Tibial artery (tissue), 4 donors: Measurements from ENCODE around the gene ASIP.
"Not testable (repeated sequence)": the region's sequence is repeated elsewhere in the genome, so short reads cannot be mapped to it uniquely, and the experiment has no call there.

ENCODE experiments used
- DNase-seq, 2 donors: peaks; one replicate each; pipeline ENCODE4 v3.0.0-alpha.2; 2019
- H3K27ac ChIP-seq, 2 donors: fragments of 200-600 bp; sonication (generic) in 1 of 2; 1 replicate in 1 of 2; 2 replicates in 1 of 2; pipeline ENCODE4 v1.5.1; 2018 to 2019; ENCODE audit warnings: mild to moderate bottlenecking in 1 of 2
- H3K27me3 ChIP-seq, 2 donors: fragments of 200-600 bp; sonication (generic) in 1 of 2; one replicate each; pipeline versions ENCODE4 v1.5.1 to v1.6.0; 2016 to 2019
- H3K36me3 ChIP-seq, 3 donors: fragments of 200-600 bp; sonication (generic) in 2 of 3; one replicate each; pipeline ENCODE4 v1.5.1; 2016 to 2019; ENCODE audit warnings: mild to moderate bottlenecking in 2 of 3
- H3K4me1 ChIP-seq, 4 donors: fragments of 200-600 bp; sonication (generic) in 2 of 4; 1 replicate in 3 of 4; 2 replicates in 1 of 4; pipeline ENCODE4 v1.5.1; 2016 to 2019
- H3K4me3 ChIP-seq, 2 donors: fragments of 200-600 bp; sonication (generic) in 1 of 2; 1 replicate in 1 of 2; 2 replicates in 1 of 2; pipeline ENCODE4 v1.5.1; 2018 to 2019; ENCODE audit warnings: mild to moderate bottlenecking in 2 of 2
- H3K9me3 ChIP-seq, 3 donors: fragments of 200-600 bp; sonication (generic) in 1 of 3; one replicate each; pipeline ENCODE4 v1.5.1; 2016 to 2019
- CTCF ChIP-seq, 2 experiments: fragments of 200-600 bp in 1 of 2; fragments of 450-650 bp in 1 of 2; IDR thresholded peaks; one replicate each; pipeline ENCODE4 v1.5.1; 2017 to 2019; ENCODE audit warnings: antibody characterized with exemption in 2 of 2, mild to moderate bottlenecking in 1 of 2, moderate library complexity in 1 of 2
- intact Hi-C: fragments of 100-400 bp; cut with DNase I; formaldehyde crosslinking; loops from one replicate; pipeline ENCODE4 v1.15.0; 2023; ENCODE audit warnings: low total_unique reads

Gene ASIP

GRCh38 chr20:34254979-34255378 is 13.8 kb downstream of the ASIP start:
- Histone ChIP-seq H3K27me3 (no peaks in the 10 kb centered on the region), H3K27ac (no peak overlapping the region), H3K4me1 (no peaks in the 10 kb centered on the region), H3K9me3 (no peaks in the 10 kb centered on the region), H3K4me3 (no peak overlapping the region), H3K36me3 (no peaks in the 10 kb centered on the region)
- intact Hi-C loops: no loop called here
- TF ChIP-seq CTCF (IDR thresholded peaks at IDR 0.05): no peak
- no peak for DNase-seq

DNA sequence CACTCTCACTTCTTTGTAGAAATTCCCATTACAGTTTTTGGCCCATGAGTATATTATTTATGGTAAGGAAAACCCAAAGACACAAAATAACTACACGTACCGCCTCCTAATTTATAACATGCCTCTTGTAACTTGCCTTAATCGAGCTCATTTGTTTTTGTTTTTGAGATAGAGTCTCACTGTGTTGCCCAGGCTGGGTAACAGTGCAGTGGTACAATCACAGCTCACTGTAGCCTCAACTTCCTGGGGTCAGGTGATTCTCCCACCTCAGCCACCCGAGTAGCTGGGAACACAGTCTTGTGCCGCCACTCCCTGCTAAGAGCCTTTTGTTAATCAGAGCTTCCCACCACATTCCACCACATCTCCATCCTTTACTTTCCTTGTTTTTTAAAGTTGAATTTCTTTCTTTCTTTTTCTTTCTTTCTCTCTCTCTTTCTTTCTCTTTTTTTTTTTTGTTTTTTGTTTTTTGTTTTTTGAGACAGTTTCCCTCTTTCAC is 15.5 kb downstream of the ASIP start:
- no peak overlapping the region for H3K4me3 ChIP-seq
- intact Hi-C loops: no loop called here
- H3K36me3 ChIP-seq: no peaks in the 10 kb centered on the region
- no peak for TF ChIP-seq CTCF (IDR thresholded peaks at IDR 0.05)
- H3K4me1 ChIP-seq: no peaks in the 10 kb centered on the region
- H3K27ac ChIP-seq: no peak overlapping the region
- DNase-seq: no peak
- H3K9me3 ChIP-seq: no peaks in the 10 kb centered on the region
- H3K27me3 ChIP-seq: no peaks in the 10 kb centered on the region

GRCh38 chr20:34260208-34260942 is 19.2 kb downstream of the ASIP start:
- no peak overlapping the region for H3K4me3 ChIP-seq
- H3K9me3 ChIP-seq: no peaks in the 10 kb centered on the region
- TF ChIP-seq CTCF (IDR thresholded peaks at IDR 0.05): no peak
- H3K27ac ChIP-seq: no peak overlapping the region
- no peaks in the 10 kb centered on the region for H3K36me3 ChIP-seq
- no peaks in the 10 kb centered on the region for H3K4me1 ChIP-seq
- no peaks in the 10 kb centered on the region for H3K27me3 ChIP-seq
- intact Hi-C loops: no loop called here
- no peak for DNase-seq

GRCh38 chr20:34262488-34263288 is 21.5 kb downstream of the ASIP start:
- DNase-seq: no peak
- TF ChIP-seq CTCF (IDR thresholded peaks at IDR 0.05): no peak
- Histone ChIP-seq H3K36me3 (no peaks in the 10 kb centered on the region), H3K4me3 (no peak overlapping the region), H3K9me3 (no peaks in the 10 kb centered on the region), H3K27ac (no peak overlapping the region), H3K27me3 (no peaks in the 10 kb centered on the region), H3K4me1 (no peaks in the 10 kb centered on the region)
- intact Hi-C loops: no loop called here

GRCh38 chr20:34263468-34263867 is 22.2 kb downstream of the ASIP start:
- H3K36me3 ChIP-seq, DNase-seq, H3K4me3 ChIP-seq, H3K27me3 ChIP-seq, H3K27ac ChIP-seq, H3K4me1 ChIP-seq, H3K9me3 ChIP-seq, intact Hi-C loops: not testable (repeated sequence)

DNA sequence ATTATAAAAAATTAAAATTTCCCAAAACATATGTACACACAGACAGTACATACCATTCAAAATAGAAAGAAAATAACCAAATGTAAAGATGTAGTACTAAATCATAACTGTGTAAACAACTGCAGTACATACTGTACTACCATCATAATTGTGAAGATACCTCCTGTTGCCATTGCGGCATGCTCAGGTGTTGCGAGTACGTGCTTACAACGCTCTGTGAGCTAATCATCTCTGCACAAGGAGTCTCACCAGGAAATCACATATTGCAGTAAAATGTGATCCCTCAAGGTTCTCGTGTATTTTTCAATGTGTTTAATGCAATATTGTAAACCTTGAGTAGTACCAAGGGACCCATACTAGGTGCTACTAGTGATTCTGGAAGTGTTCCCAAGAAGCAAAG is 22.9 kb downstream of the ASIP start:
- DNase-seq: no peak
- Histone ChIP-seq H3K27ac (no peak overlapping the region), H3K4me1 (peaks cover 0 to 8% (median 6%) of the 10 kb centered on the region in 4 donors), H3K4me3 (no peak overlapping the region), H3K36me3 (no peaks in the 10 kb centered on the region), H3K27me3 (no peaks in the 10 kb centered on the region), H3K9me3 (no peaks in the 10 kb centered on the region)
- intact Hi-C loops: no loop called here
- TF ChIP-seq CTCF (IDR thresholded peaks at IDR 0.05): no peak
